NT2/D1 (cell line): ENCODE results near the gene ZNF490.

Experiments
- YY1 ChIP-seq: IDR thresholded peaks from 2 replicates; pipeline ENCODE4 v1.6.1; 2011; ENCODE audit not compliant: insufficient read length, insufficient read depth
- ZNF274 ChIP-seq: IDR thresholded peaks from 2 replicates; pipeline ENCODE4 v1.6.1; 2011; ENCODE audit warnings: mild to moderate bottlenecking, low read depth, low read length

- TF ChIP-seq ZNF274 (no peak), YY1 (no peak)
Measured at GRCh38 chr19:12646551-12646950, 35.9 kb upstream of the ZNF490 start.
